NCI-H1930 (cell line): ENCODE measurements around the gene ACYP2.
"Not testable (repeated sequence)": the region's sequence is repeated elsewhere in the genome, so short reads cannot be mapped to it uniquely, and the experiment has no call there.

ENCODE experiments used
- DNase-seq, 2 experiments: peaks; one replicate each; lab custom pipeline; 2025; lab: John Stamatoyannopoulos, UW

The ACYP2 gene

GRCh38 chr2:54115284-54116137 lies at the start of gene ACYP2:
ACYP2 (plus strand) TSS chr2:54115615.
- peak; percentile 90 to 93 for DNase-seq

- DNase-seq: no peak
Measured at GRCh38 chr2:54065891-54066290, 49.5 kb upstream of the ACYP2 start.

- no peak for DNase-seq
Measured at GRCh38 chr2:54067851-54068375, 47.5 kb upstream of the ACYP2 start.

GRCh38 chr2:54072483-54072882 lies 42.9 kb upstream of the ACYP2 start:
- not testable (repeated sequence) for DNase-seq

- no peak for DNase-seq
Measured at GRCh38 chr2:54073796-54074195, 41.6 kb upstream of the ACYP2 start.

GRCh38 chr2:54074606-54075341 lies 40.6 kb upstream of the ACYP2 start:
- DNase-seq: no peak

GRCh38 chr2:54076586-54076985 lies 38.8 kb upstream of the ACYP2 start:
- no peak for DNase-seq

- no peak for DNase-seq
Measured at GRCh38 chr2:54077088-54077900, 38.1 kb upstream of the ACYP2 start.

- no peak for DNase-seq
Measured at GRCh38 chr2:54079331-54079730, 36.1 kb upstream of the ACYP2 start.

GRCh38 chr2:54081574-54081973 lies 33.8 kb upstream of the ACYP2 start:
- no peak for DNase-seq

GRCh38 chr2:54083021-54083420 lies 32.4 kb upstream of the ACYP2 start:
- DNase-seq: no peak

GRCh38 chr2:54083445-54083844 lies 32.0 kb upstream of the ACYP2 start:
- no peak for DNase-seq

- no peak for DNase-seq
Measured at GRCh38 chr2:54084600-54084999, 30.8 kb upstream of the ACYP2 start.

GRCh38 chr2:54085069-54085468 lies 30.3 kb upstream of the ACYP2 start:
- no peak for DNase-seq

GRCh38 chr2:54086157-54086556 lies 29.3 kb upstream of the ACYP2 start:
- no peak for DNase-seq

- no peak for DNase-seq
Measured at GRCh38 chr2:54088191-54088634, 27.2 kb upstream of the ACYP2 start.

- no peak for DNase-seq
Measured at GRCh38 chr2:54088719-54089118, 26.7 kb upstream of the ACYP2 start.

GRCh38 chr2:54090521-54091117 lies 24.8 kb upstream of the ACYP2 start:
- no peak for DNase-seq

- no peak for DNase-seq
Measured at GRCh38 chr2:54092940-54093339, 22.5 kb upstream of the ACYP2 start.

GRCh38 chr2:54095406-54095805 lies 20.0 kb upstream of the ACYP2 start:
- DNase-seq: not testable (repeated sequence)

GRCh38 chr2:54096141-54096540 lies 19.3 kb upstream of the ACYP2 start:
- not testable (repeated sequence) for DNase-seq

- DNase-seq: no peak
Measured at GRCh38 chr2:54097124-54097523, 18.3 kb upstream of the ACYP2 start.
